Colonic mucosa (tissue), 4 donors: ENCODE results near the gene CNNM1. TPM values are rescaled to one million over a fixed set of nuclear protein-coding genes. Genes with fewer than 3 reads are reported as not detected.

Experiments
- DNase-seq: peaks from one replicate; pipeline ENCODE4 v3.0.0-alpha.2; 2020
- H3K27ac ChIP-seq: fragments of 200-600 bp; one replicate; pipeline ENCODE4 v1.8.0; 2021
- H3K27me3 ChIP-seq: fragments of 200-600 bp; one replicate; pipeline ENCODE4 v1.8.0; 2021
- H3K36me3 ChIP-seq: fragments of 200-600 bp; one replicate; pipeline ENCODE4 v1.8.0; 2021
- H3K4me1 ChIP-seq: fragments of 200-600 bp; one replicate; pipeline ENCODE4 v1.8.0; 2021; ENCODE audit warnings: mild to moderate bottlenecking
- H3K4me3 ChIP-seq: fragments of 200-600 bp; one replicate; pipeline ENCODE4 v1.8.0; 2021
- H3K9ac ChIP-seq, 2 donors: one replicate each; pipeline ENCODE4 v1.7.0; 2013; ENCODE audit warnings: control low read depth in 2 of 2, low read depth in 2 of 2, low read length in 2 of 2
- H3K9me3 ChIP-seq: fragments of 200-600 bp; one replicate; pipeline ENCODE4 v1.8.0; 2021
- intact Hi-C: fragments of 100-400 bp; cut with DNase I; formaldehyde crosslinking; loops from one replicate; pipeline ENCODE4 v1.14.1; 2022
- total RNA-seq, 2 donors: library from RNA; stranded (reverse); fragmentation: NEBNext Ultra II Directional in 1 of 2; extraction: Animal tissue kit (Norgen Biotek cat#: 25700) in 1 of 2; gene quantifications; one replicate each; pipeline ENCODE4 v1.2.1, GENCODE V29; 2021
- TF ChIP-seq, protein P1 (sequence below): fragments of 200-600 bp; IDR thresholded peaks from one replicate; pipeline ENCODE4 v1.8.0; 2022; ENCODE audit warnings: antibody characterized with exemption, mild to moderate bottlenecking
- donor health status: healthy.
- donor health status: DM: no; HTN: no; CAD: no.
- donor health status: DM: no; HTN: no; CAD: no.

The CNNM1 gene
- total RNA-seq, 2 donors from 2014 or later = 0.27 to 0.35 TPM

- TF ChIP-seq, protein P1, sequence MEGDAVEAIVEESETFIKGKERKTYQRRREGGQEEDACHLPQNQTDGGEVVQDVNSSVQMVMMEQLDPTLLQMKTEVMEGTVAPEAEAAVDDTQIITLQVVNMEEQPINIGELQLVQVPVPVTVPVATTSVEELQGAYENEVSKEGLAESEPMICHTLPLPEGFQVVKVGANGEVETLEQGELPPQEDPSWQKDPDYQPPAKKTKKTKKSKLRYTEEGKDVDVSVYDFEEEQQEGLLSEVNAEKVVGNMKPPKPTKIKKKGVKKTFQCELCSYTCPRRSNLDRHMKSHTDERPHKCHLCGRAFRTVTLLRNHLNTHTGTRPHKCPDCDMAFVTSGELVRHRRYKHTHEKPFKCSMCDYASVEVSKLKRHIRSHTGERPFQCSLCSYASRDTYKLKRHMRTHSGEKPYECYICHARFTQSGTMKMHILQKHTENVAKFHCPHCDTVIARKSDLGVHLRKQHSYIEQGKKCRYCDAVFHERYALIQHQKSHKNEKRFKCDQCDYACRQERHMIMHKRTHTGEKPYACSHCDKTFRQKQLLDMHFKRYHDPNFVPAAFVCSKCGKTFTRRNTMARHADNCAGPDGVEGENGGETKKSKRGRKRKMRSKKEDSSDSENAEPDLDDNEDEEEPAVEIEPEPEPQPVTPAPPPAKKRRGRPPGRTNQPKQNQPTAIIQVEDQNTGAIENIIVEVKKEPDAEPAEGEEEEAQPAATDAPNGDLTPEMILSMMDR = no peak
- no peak overlapping the region for H3K27ac ChIP-seq
- no peaks in the 10 kb centered on the region for H3K4me1 ChIP-seq
- H3K27me3 ChIP-seq = no peaks in the 10 kb centered on the region
- intact Hi-C loops = no loop called here
- H3K4me3 ChIP-seq = no peak overlapping the region
- no peak for DNase-seq
- no peaks in the 10 kb centered on the region for H3K9me3 ChIP-seq
- no peak overlapping the region for H3K9ac ChIP-seq
- H3K36me3 ChIP-seq = peaks cover 6% of the 10 kb centered on the region
Observed at GRCh38 chr10:99422529-99423096, 93.5 kb downstream of the CNNM1 start.

DNA sequence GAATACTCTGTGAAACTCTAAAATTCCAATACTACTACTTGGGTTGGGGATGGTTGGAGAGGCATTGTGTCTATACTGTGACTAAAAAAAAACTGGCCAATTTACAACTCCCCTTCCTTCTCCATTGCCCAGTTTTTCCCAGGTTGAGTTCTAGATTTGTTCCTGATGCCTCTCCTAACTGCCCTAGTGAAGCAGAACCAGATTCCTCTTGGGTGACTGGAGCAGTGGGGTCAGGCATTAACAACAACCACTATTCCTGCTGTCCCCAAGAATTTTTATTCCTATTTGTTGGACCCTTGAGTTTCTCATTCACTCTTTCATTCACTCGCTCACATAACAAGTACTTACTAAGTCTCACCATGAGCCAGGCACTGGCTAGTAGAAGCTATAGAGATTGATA, 95.5 kb downstream of the CNNM1 start:
- no peaks in the 10 kb centered on the region for H3K27me3 ChIP-seq
- H3K27ac ChIP-seq = no peak overlapping the region
- no peak overlapping the region for H3K9ac ChIP-seq
- no peaks in the 10 kb centered on the region for H3K9me3 ChIP-seq
- H3K4me1 ChIP-seq = no peaks in the 10 kb centered on the region
- DNase-seq = no peak
- TF ChIP-seq, protein P1 = no peak
- H3K4me3 ChIP-seq = no peak overlapping the region
- peaks cover 6% of the 10 kb centered on the region for H3K36me3 ChIP-seq
- intact Hi-C loops = no loop called here

DNA sequence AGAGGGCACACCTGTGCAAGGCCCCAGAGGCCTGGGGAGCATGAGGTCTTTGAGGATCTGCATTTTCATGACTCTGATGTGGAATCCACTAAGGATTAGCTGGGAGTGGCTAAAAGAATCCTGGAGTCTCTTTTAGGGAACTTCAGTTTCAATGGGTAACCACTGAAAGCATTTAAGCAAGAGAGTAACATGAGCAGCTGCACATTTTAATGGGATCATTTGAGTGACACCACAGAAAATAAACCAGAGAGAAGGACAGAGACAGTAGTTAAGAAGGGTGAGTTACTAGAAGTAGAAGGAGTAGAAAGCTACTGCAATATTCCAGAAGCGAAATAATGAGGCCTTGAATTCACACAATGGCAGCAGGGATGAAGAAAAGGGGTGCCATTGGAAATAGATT, 96.0 kb downstream of the CNNM1 start:
- H3K9ac ChIP-seq = no peak overlapping the region
- no peaks in the 10 kb centered on the region for H3K9me3 ChIP-seq
- DNase-seq = no peak
- TF ChIP-seq, protein P1 = no peak
- no peaks in the 10 kb centered on the region for H3K27me3 ChIP-seq
- no peak overlapping the region for H3K4me3 ChIP-seq
- intact Hi-C loops = no loop called here
- peaks cover 6% of the 10 kb centered on the region for H3K36me3 ChIP-seq
- no peaks in the 10 kb centered on the region for H3K4me1 ChIP-seq
- no peak overlapping the region for H3K27ac ChIP-seq

DNA sequence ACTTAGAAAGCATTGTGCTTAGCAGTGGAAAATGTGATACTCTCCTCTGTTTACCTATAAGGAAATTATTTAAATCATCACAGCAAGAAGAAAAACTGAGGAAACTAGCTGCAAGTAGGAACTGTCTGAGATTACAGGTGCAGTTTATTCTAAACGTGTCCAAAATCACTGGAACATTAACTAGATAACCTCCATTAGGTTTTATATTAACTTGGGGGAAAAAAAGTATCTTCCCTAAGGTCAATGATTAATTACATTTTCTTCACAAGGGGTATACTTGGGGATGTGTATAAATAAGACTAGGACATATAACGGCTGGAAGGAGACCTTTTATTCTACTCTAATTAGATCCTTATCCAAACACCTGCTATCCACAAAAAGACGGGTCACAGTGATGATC, 97.5 kb downstream of the CNNM1 start:
- H3K4me3 ChIP-seq = no peak overlapping the region
- DNase-seq = no peak
- H3K9me3 ChIP-seq = no peaks in the 10 kb centered on the region
- H3K27ac ChIP-seq = no peak overlapping the region
- TF ChIP-seq, protein P1 = no peak
- H3K36me3 ChIP-seq = peaks cover 6% of the 10 kb centered on the region
- no peaks in the 10 kb centered on the region for H3K27me3 ChIP-seq
- H3K4me1 ChIP-seq = no peaks in the 10 kb centered on the region
- intact Hi-C loops = no loop called here
- no peak overlapping the region for H3K9ac ChIP-seq

GRCh38 chr10:99427566-99428190, 98.5 kb downstream of the CNNM1 start:
- H3K4me3 ChIP-seq = no peak overlapping the region
- no peak for DNase-seq
- H3K36me3 ChIP-seq = peaks cover 6% of the 10 kb centered on the region
- intact Hi-C loops = no loop called here
- no peaks in the 10 kb centered on the region for H3K4me1 ChIP-seq
- H3K9me3 ChIP-seq = no peaks in the 10 kb centered on the region
- no peak overlapping the region for H3K27ac ChIP-seq
- H3K27me3 ChIP-seq = no peaks in the 10 kb centered on the region
- TF ChIP-seq, protein P1 = no peak
- no peak overlapping the region for H3K9ac ChIP-seq
